ENCODE measurements around the gene MMP23B.

DNA sequence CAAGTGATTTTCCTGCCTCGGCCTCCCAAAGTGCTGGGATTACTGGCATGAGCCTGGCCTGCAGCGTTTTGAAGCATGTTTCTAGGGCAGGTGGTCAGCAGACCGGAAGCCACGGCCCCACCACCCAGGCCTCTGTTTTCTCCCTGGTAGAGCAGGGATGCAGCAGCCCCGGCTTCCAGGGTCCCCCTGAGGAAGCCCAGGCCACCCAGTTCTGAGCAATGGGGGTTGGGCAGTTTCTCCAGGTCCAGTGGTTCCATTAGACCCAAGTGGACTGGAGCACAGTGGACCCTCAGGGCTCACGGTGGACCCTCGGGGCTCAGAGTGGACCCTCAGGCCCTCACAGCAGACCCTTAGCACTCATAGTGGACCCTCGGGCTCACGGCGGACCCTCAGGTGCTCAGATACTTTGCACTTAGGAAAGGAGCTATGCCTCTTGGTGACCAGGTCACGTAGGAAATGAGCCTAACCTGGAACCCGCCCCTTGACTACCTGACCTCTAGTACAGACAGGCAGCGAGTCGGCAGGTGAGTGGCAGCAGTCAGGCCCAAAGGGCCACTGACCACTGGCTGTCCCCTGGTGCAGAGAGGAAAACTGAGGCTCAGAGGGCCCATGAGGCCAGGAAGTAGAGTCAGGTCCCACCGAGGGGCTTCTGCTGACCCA lies 27.5 kb upstream of the MMP23B start:
- TF ChIP-seq, protein P1, sequence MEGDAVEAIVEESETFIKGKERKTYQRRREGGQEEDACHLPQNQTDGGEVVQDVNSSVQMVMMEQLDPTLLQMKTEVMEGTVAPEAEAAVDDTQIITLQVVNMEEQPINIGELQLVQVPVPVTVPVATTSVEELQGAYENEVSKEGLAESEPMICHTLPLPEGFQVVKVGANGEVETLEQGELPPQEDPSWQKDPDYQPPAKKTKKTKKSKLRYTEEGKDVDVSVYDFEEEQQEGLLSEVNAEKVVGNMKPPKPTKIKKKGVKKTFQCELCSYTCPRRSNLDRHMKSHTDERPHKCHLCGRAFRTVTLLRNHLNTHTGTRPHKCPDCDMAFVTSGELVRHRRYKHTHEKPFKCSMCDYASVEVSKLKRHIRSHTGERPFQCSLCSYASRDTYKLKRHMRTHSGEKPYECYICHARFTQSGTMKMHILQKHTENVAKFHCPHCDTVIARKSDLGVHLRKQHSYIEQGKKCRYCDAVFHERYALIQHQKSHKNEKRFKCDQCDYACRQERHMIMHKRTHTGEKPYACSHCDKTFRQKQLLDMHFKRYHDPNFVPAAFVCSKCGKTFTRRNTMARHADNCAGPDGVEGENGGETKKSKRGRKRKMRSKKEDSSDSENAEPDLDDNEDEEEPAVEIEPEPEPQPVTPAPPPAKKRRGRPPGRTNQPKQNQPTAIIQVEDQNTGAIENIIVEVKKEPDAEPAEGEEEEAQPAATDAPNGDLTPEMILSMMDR (conservative IDR thresholded peaks at IDR 0.05): no peak
- no peak for TF ChIP-seq ZFX (IDR thresholded peaks at IDR 0.05)

Data from C4-2B (cell line).